ENCODE measurements around the gene GRIN1.

The GRIN1 gene

GRCh38 chr9:137149363-137149762 is 10.4 kb downstream of the GRIN1 start:
- no peak for FAIRE-seq

GRCh38 chr9:137149942-137150616 is 11.1 kb downstream of the GRIN1 start:
- FAIRE-seq = no peak

GRCh38 chr9:137150617-137151457 is 11.9 kb downstream of the GRIN1 start:
- FAIRE-seq = no peak

GRCh38 chr9:137152844-137153405 is 14.0 kb downstream of the GRIN1 start:
- FAIRE-seq = no peak

- no peak for FAIRE-seq
These were observed 17.8 kb downstream of the GRIN1 start for GRCh38 chr9:137156567-137157375.

GRCh38 chr9:137157618-137158415 is 18.9 kb downstream of the GRIN1 start:
- no peak for FAIRE-seq

GRCh38 chr9:137158625-137159024 is 19.7 kb downstream of the GRIN1 start:
- FAIRE-seq = no peak

- FAIRE-seq = no peak
These were observed 20.4 kb downstream of the GRIN1 start for GRCh38 chr9:137159105-137160053.

- no peak for FAIRE-seq
These were observed 21.1 kb downstream of the GRIN1 start for GRCh38 chr9:137160054-137160425.

GRCh38 chr9:137160716-137161557 is 22.0 kb downstream of the GRIN1 start:
- FAIRE-seq = no peak

- FAIRE-seq = no peak
These were observed 22.9 kb downstream of the GRIN1 start for GRCh38 chr9:137161558-137162486.

- FAIRE-seq = no peak
These were observed 23.8 kb downstream of the GRIN1 start for GRCh38 chr9:137162505-137163364.

- no peak for FAIRE-seq
These were observed 24.4 kb downstream of the GRIN1 start for GRCh38 chr9:137163365-137163715.

- FAIRE-seq = no peak
These were observed 24.9 kb downstream of the GRIN1 start for GRCh38 chr9:137163805-137164204.

- no peak for FAIRE-seq
These were observed 25.7 kb downstream of the GRIN1 start for GRCh38 chr9:137164370-137165249.

- no peak for FAIRE-seq
These were observed 26.4 kb downstream of the GRIN1 start for GRCh38 chr9:137165250-137165836.
